ENCODE measurements around the gene KCNQ1. TPM values are rescaled to one million over a fixed set of nuclear protein-coding genes. Genes with fewer than 3 reads are reported as not detected.

Gene KCNQ1
- total RNA-seq, 1 donor from 2014 or later = 6.0 TPM

GRCh38 chr11:2564008-2564530, 119.3 kb downstream of the KCNQ1 start:
- intact Hi-C loops (cut with micrococcal nuclease) = no loop called here

GRCh38 chr11:2564588-2565425, 120.0 kb downstream of the KCNQ1 start:
- intact Hi-C loops (cut with micrococcal nuclease) = no loop called here

- intact Hi-C loops (cut with micrococcal nuclease) = no loop called here
Observed at GRCh38 chr11:2565447-2566222, 120.8 kb downstream of the KCNQ1 start.

- intact Hi-C loops (cut with micrococcal nuclease) = no loop called here
Observed at GRCh38 chr11:2566223-2567025, 121.6 kb downstream of the KCNQ1 start.

GRCh38 chr11:2567026-2567671, 122.3 kb downstream of the KCNQ1 start:
- intact Hi-C loops (cut with micrococcal nuclease) = no loop called here

- intact Hi-C loops (cut with micrococcal nuclease) = no loop called here
Observed at GRCh38 chr11:2569321-2569721, 124.5 kb downstream of the KCNQ1 start.

GRCh38 chr11:2569731-2570210, 125.0 kb downstream of the KCNQ1 start:
- intact Hi-C loops (cut with micrococcal nuclease) = no loop called here

- intact Hi-C loops (cut with micrococcal nuclease) = no loop called here
Observed at GRCh38 chr11:2570211-2570811, 125.5 kb downstream of the KCNQ1 start.

- intact Hi-C loops (cut with micrococcal nuclease) = no loop called here
Observed at GRCh38 chr11:2570841-2571597, 126.2 kb downstream of the KCNQ1 start.

GRCh38 chr11:2571598-2572281, 126.9 kb downstream of the KCNQ1 start:
- intact Hi-C loops (cut with micrococcal nuclease) = no loop called here

- intact Hi-C loops (cut with micrococcal nuclease) = no loop called here
Observed at GRCh38 chr11:2572491-2573239, 127.9 kb downstream of the KCNQ1 start.

GRCh38 chr11:2573240-2574042, 128.6 kb downstream of the KCNQ1 start:
- intact Hi-C loops (cut with micrococcal nuclease) = no loop called here

- intact Hi-C loops (cut with micrococcal nuclease) = no loop called here
Observed at GRCh38 chr11:2574043-2574552, 129.3 kb downstream of the KCNQ1 start.

GRCh38 chr11:2574553-2575535, 130.0 kb downstream of the KCNQ1 start:
- intact Hi-C loops (cut with micrococcal nuclease) = no loop called here

GRCh38 chr11:2575591-2576051, 130.8 kb downstream of the KCNQ1 start:
- intact Hi-C loops (cut with micrococcal nuclease) = no loop called here

GRCh38 chr11:2576111-2576510, 131.3 kb downstream of the KCNQ1 start:
- intact Hi-C loops (cut with micrococcal nuclease) = no loop called here

Measured in T-helper 2 cell treated with Interferon-gamma antibody and Interleukin-4, amounts not matched to agents 100 ng/mL and 5 ng/mL, for 36 hours (primary cell).